Astrocyte (in vitro differentiated cells and primary cell): ENCODE results near the gene PACRG. TPM values are rescaled to one million over a fixed set of nuclear protein-coding genes. Genes with fewer than 3 reads are reported as not detected.

ENCODE experiments used
- DNase-seq: peaks from one replicate; pipeline ENCODE4 v3.0.0-alpha.2; 2010; ENCODE audit warnings: low read depth
- FAIRE-seq: peaks from 2 replicates; lab custom pipeline; 2011; peaks lifted over from hg19 to GRCh38; lab: Jason Lieb, UNC
- H2AFZ ChIP-seq: 2 replicates; pipeline ENCODE4 v1.6.0; 2012; ENCODE audit warnings: low read depth, low read length, inconsistent platforms
- H3K27ac ChIP-seq: 2 replicates; pipeline ENCODE4 v1.5.1; 2011; ENCODE audit warnings: low read depth, low read length, inconsistent platforms
- H3K27me3 ChIP-seq: 2 replicates; pipeline ENCODE4 v1.6.0; 2011; ENCODE audit warnings: low read length, inconsistent platforms; ENCODE audit not compliant: insufficient read depth
- H3K36me3 ChIP-seq: 2 replicates; pipeline ENCODE4 v1.5.1; 2011; ENCODE audit warnings: low read length, inconsistent platforms; ENCODE audit not compliant: insufficient read depth
- H3K4me1 ChIP-seq: 2 replicates; pipeline ENCODE4 v1.5.1; 2011; ENCODE audit warnings: low read length, inconsistent platforms; ENCODE audit not compliant: insufficient read depth
- H3K4me2 ChIP-seq: 2 replicates; pipeline ENCODE4 v1.6.0; 2012; ENCODE audit warnings: low read length, inconsistent platforms
- H3K4me3 ChIP-seq: 2 replicates; pipeline ENCODE4 v1.5.1; 2011; ENCODE audit warnings: low read depth, mild to moderate bottlenecking, low read length, inconsistent platforms; ENCODE audit not compliant: insufficient read depth
- H3K79me2 ChIP-seq: 2 replicates; pipeline ENCODE4 v1.6.0; 2012; ENCODE audit warnings: mild to moderate bottlenecking, low read length, inconsistent platforms; ENCODE audit not compliant: insufficient read depth
- H3K9ac ChIP-seq: 2 replicates; pipeline ENCODE4 v1.6.0; 2012; ENCODE audit warnings: mild to moderate bottlenecking, low read length, inconsistent platforms
- H3K9me3 ChIP-seq: 2 replicates; pipeline ENCODE4 v1.5.1; 2012; ENCODE audit warnings: low read depth, mild to moderate bottlenecking, low read length, inconsistent platforms; ENCODE audit not compliant: insufficient read depth
- H4K20me1 ChIP-seq: 2 replicates; pipeline ENCODE4 v1.6.0; 2012; ENCODE audit warnings: low read length, inconsistent platforms; ENCODE audit not compliant: insufficient read depth
- H3K27ac Mint-ChIP-seq: one replicate; pipeline ENCODE4 v1.8.0; 2021; ENCODE audit warnings: mild to moderate bottlenecking, mixed read lengths; ENCODE audit not compliant: unreplicated experiment
- H3K27me3 Mint-ChIP-seq: one replicate; pipeline ENCODE4 v1.8.0; 2021; ENCODE audit warnings: low read depth, mixed read lengths; ENCODE audit not compliant: unreplicated experiment
- H3K36me3 Mint-ChIP-seq: one replicate; pipeline ENCODE4 v1.8.0; 2021; ENCODE audit warnings: low read depth, mixed read lengths; ENCODE audit not compliant: unreplicated experiment
- H3K4me1 Mint-ChIP-seq: one replicate; pipeline ENCODE4 v1.8.0; 2021; ENCODE audit warnings: low read depth, mixed read lengths; ENCODE audit not compliant: unreplicated experiment
- H3K4me3 Mint-ChIP-seq: one replicate; pipeline ENCODE4 v1.8.0; 2021; ENCODE audit warnings: mild to moderate bottlenecking, moderate library complexity, mixed read lengths; ENCODE audit not compliant: unreplicated experiment
- H3K9me3 Mint-ChIP-seq: one replicate; pipeline ENCODE4 v1.8.0; 2021; ENCODE audit warnings: mild to moderate bottlenecking, mixed read lengths; ENCODE audit not compliant: unreplicated experiment
- CTCF ChIP-seq: IDR thresholded peaks from 2 replicates; pipeline ENCODE4 v1.5.1; 2011; ENCODE audit warnings: low read depth, mild to moderate bottlenecking, inconsistent platforms, low read length, moderate library complexity; ENCODE audit not compliant: insufficient read depth
- EZH2 ChIP-seq: IDR thresholded peaks from 2 replicates; pipeline ENCODE4 v1.6.1; 2012; ENCODE audit warnings: mild to moderate bottlenecking, low read length, inconsistent platforms; ENCODE audit not compliant: insufficient read depth
- total RNA-seq: library from RNA; stranded (reverse); gene quantifications from 2 replicates; pipeline ENCODE4 v1.2.1, GENCODE V29; 2021

Gene PACRG
- total RNA-seq, 1 donor from 2014 or later = not detected

GRCh38 chr6:163185744-163186143, 458.0 kb downstream of the PACRG start:
- H3K27ac ChIP-seq = no peak overlapping the region
- no peaks in the 10 kb centered on the region for H3K9me3 ChIP-seq
- H3K27ac Mint-ChIP-seq = no peak overlapping the region
- no peak overlapping the region for H3K4me3 Mint-ChIP-seq
- no peak for FAIRE-seq
- H3K27me3 ChIP-seq = no peaks in the 10 kb centered on the region
- peaks cover 5% of the 10 kb centered on the region for H3K27me3 Mint-ChIP-seq
- H2AFZ ChIP-seq = no peak overlapping the region
- H3K4me1 ChIP-seq = no peaks in the 10 kb centered on the region
- H3K4me3 ChIP-seq = no peak overlapping the region
- no peak for DNase-seq
- H4K20me1 ChIP-seq = no peaks in the 10 kb centered on the region
- no peaks in the 10 kb centered on the region for H3K36me3 Mint-ChIP-seq
- no peaks in the 10 kb centered on the region for H3K36me3 ChIP-seq
- H3K4me1 Mint-ChIP-seq = peaks cover 12% of the 10 kb centered on the region
- no peak overlapping the region for H3K9ac ChIP-seq
- TF ChIP-seq EZH2 (no peak), CTCF (no peak)
- H3K9me3 Mint-ChIP-seq = peaks cover 8% of the 10 kb centered on the region
- H3K4me2 ChIP-seq = no peak overlapping the region
- H3K79me2 ChIP-seq = no peaks in the 10 kb centered on the region

- Mint-ChIP-seq H3K27me3 (peaks cover 5% of the 10 kb centered on the region), H3K36me3 (no peaks in the 10 kb centered on the region), H3K9me3 (peaks cover 8% of the 10 kb centered on the region), H3K27ac (no peak overlapping the region), H3K4me1 (peaks cover 10% of the 10 kb centered on the region), H3K4me3 (no peak overlapping the region)
- no peak overlapping the region for H2AFZ ChIP-seq
- no peaks in the 10 kb centered on the region for H3K36me3 ChIP-seq
- no peaks in the 10 kb centered on the region for H3K27me3 ChIP-seq
- H3K79me2 ChIP-seq = no peaks in the 10 kb centered on the region
- DNase-seq = no peak
- TF ChIP-seq EZH2 = no peak
- TF ChIP-seq CTCF = no peak
- H3K4me2 ChIP-seq = no peak overlapping the region
- H3K4me1 ChIP-seq = no peaks in the 10 kb centered on the region
- no peaks in the 10 kb centered on the region for H4K20me1 ChIP-seq
- H3K27ac ChIP-seq = no peak overlapping the region
- H3K9ac ChIP-seq = no peak overlapping the region
- FAIRE-seq = no peak
- no peaks in the 10 kb centered on the region for H3K9me3 ChIP-seq
- no peak overlapping the region for H3K4me3 ChIP-seq
Measured at GRCh38 chr6:163186527-163186926, 458.8 kb downstream of the PACRG start.

- no peak overlapping the region for H2AFZ ChIP-seq
- Mint-ChIP-seq H3K4me1 (peaks cover 11% of the 10 kb centered on the region), H3K27ac (no peak overlapping the region), H3K27me3 (peaks cover 5% of the 10 kb centered on the region), H3K9me3 (peaks cover 8% of the 10 kb centered on the region), H3K4me3 (no peak overlapping the region), H3K36me3 (no peaks in the 10 kb centered on the region)
- H3K27me3 ChIP-seq = no peaks in the 10 kb centered on the region
- H3K36me3 ChIP-seq = no peaks in the 10 kb centered on the region
- no peaks in the 10 kb centered on the region for H3K4me1 ChIP-seq
- H4K20me1 ChIP-seq = no peaks in the 10 kb centered on the region
- no peaks in the 10 kb centered on the region for H3K9me3 ChIP-seq
- DNase-seq (no peak), FAIRE-seq (no peak)
- TF ChIP-seq EZH2 (no peak), CTCF (no peak)
- H3K9ac ChIP-seq = no peak overlapping the region
- H3K4me2 ChIP-seq = no peak overlapping the region
- no peak overlapping the region for H3K4me3 ChIP-seq
- no peak overlapping the region for H3K27ac ChIP-seq
- H3K79me2 ChIP-seq = no peaks in the 10 kb centered on the region
Measured at GRCh38 chr6:163187201-163187600, 459.4 kb downstream of the PACRG start.
